ENCODE measurements around the gene SGMS1.

GRCh38 chr10:50472914-50473313 is 150.8 kb downstream of the SGMS1 start:
- TF ChIP-seq POLR2A (IDR thresholded peaks at IDR 0.05; ENCODE audit: low read depth, low read length) (no peak), TAF1 (IDR thresholded peaks at IDR 0.05; ENCODE audit: borderline replicate concordance, low read depth, low read length) (no peak), POLR2AphosphoS5 (IDR thresholded peaks at IDR 0.05; ENCODE audit: low read depth, low read length) (no peak)
